Head of caudate nucleus (tissue), 42 donors: ENCODE results near the gene KCTD16.
A peak's percentile ranks its signal among the peaks of the same experiment; 100 is the strongest.

Experiments used
- DNase-seq, 42 donors: peaks; one replicate each; pipeline versions ENCODE4 v3.0.0 to v3.0.0-alpha.2; 2020 to 2021; ENCODE audit warnings: mixed read lengths in 7 of 42
- intact Hi-C: fragments of 100-400 bp; cut with DNase I; formaldehyde crosslinking; loops from one replicate; pipeline ENCODE4 v1.15.0; 2022

The KCTD16 gene

DNA sequence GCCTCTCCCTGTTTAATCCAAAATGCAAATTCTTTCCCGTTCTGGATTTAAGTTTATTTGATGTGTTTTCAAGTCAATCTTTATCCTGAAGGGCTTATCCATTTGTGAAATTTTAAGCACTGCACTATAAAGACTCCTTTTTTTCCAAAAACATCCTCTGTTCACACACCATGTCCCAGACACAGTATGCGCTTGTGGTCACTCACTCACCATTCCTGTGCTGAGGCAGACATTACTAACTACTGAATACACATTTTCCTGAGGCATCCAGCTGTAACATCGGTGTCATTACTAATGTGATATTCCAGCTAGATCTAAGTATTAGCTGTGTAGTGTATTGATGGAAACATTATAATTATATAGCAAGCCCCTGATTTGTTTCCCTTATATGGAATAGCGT lies 298.4 kb downstream of the KCTD16 start:
- intact Hi-C loops, result no loop called here
- no peak for DNase-seq

DNA sequence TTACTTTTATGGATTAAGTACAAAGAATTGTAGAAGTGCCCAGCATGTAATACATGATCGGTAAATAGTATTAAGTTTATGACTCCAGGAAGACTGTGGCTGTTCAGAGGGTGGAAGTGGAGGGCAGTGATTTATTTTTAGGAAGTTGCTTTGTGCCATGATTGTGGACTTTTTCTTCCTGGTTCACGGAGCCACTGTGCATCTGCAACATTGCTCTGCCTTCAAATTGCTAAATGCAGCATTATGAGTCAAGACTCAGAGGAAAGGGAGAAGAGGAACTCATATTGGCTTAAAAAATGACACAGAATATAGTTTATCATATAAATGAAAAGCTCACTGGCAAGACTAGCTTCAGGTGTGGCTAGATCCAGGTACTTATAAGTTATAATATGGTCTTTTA lies 301.5 kb downstream of the KCTD16 start:
- intact Hi-C loops, result no loop called here
- no peak for DNase-seq

GRCh38 chr5:144473650-144474049 lies 303.0 kb downstream of the KCTD16 start:
- DNase-seq, result no peak
- intact Hi-C loops, result no loop called here

DNA sequence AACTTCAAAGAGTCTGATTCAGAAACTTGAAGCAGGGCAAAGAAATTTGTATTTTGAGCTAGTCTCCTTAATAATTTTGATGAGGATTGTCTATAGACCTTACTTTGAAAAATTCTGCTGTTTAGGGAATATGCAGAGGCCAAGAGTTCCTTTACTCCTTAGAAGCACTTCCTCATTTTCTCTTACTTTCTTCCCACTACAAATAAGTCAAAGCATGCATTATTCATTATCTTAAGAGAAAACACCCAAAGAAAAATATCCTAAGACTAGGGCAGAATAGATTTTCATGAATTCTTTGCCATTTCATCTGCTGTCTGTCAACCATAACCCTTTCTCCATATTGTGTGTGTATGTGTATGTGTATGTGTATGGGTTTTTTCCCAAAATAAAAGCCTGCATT lies 307.9 kb downstream of the KCTD16 start:
- no peak for DNase-seq
- intact Hi-C loops, result no loop called here

DNA sequence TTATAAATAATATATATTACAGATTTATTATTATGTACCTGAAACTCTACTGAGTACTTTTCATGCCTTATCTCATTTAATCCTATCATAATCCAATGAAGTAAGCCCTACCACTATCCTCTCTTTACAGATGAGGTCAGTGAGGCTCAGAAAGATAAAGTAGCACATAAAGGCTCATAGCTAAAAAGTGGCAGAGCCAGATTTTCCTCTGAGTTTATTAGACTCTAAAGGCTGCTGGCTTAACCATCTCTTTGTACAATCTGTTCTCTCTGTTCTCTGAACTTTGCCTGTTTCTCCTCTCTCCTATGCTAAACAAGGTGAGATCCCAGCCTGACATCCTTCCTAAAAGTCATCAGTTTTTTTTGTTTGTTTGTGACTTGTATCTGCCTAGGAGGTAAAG lies 311.2 kb downstream of the KCTD16 start:
- no peak for DNase-seq
- intact Hi-C loops, result no loop called here

DNA sequence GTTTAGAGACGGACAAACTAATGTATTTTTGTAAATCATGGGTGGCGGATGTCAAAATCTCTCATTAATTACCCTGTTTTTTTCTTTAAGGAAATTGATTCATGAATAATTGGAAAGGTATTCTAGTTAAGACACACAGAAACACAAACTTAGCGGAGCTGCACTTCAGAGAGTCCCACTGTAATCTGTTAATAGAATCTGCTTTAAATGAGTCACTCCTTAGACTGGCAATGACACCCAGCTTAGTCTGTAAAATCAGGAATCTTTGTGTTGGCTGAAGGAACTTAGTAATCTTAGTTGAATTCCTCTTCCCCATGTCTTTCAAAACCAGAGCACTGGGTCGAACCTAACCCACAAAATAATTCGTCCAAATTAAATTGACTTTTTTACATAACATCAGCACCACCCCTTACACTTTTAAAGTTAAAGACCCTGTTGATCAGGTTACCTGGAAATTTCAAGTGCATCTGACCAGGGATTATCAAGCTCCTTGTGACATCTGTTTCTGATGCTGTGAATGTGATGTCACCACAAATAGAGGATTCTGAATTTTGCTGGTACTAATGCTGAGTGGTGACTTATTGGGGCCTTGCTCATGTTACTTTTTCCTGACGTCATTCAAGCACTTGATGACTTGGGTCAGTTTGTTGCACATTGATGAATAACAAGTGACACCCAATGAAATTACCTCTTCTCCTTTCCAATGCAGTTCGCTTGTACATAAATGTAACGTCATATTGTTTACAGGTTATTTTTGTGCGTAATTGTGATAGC lies 313.6 kb downstream of the KCTD16 start:
- peak in 1 of 42 donors; percentile 16 for DNase-seq
- intact Hi-C loops, result no loop called here

GRCh38 chr5:144485540-144485939 lies 314.9 kb downstream of the KCTD16 start:
- intact Hi-C loops, result no loop called here
- DNase-seq, result no peak

DNA sequence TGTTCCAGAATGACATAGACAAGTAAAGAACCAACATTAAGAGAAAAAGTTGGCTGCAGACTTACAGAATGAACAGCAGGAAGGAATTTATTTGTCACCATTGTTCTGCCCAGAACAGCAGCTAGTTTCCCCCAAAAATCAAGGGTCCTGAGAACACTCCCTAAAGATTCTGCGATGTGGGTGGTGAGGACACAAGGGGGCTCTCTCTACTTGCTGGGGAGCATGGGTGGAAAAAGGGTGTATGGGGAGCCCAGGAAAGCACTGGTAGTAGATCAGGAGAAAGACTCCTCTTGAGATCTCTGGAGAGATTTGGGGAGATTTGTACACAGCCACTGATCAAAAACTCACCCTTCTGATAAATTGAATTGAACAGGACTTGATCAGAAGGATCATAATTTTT lies 316.5 kb downstream of the KCTD16 start:
- intact Hi-C loops, result no loop called here

DNA sequence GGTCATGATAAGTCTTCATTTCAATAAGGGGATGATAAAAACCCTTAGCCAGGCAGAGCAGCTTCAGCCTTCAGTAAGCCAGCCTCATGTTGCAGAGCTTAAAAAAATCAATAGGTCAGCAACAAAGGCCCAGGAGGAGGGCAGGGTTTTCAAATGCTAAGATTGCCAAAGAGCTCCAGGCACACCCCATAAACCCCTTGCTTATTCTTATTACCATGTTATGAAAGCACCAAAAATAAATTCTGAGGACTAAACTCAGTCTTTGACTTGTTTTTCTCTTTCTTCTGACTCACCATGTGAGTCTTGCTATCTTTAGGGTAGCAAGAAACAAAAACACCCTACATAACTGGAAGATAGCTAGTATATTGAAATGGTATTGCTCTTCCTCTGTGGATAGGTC lies 317.1 kb downstream of the KCTD16 start:
- no peak for DNase-seq
- intact Hi-C loops, result no loop called here

More for the DNA sequence above, 316.5 kb downstream of the KCTD16 start:
- no peak for DNase-seq

- no peak for DNase-seq
- intact Hi-C loops, result no loop called here
These were observed 332.4 kb downstream of the KCTD16 start for GRCh38 chr5:144503123-144503522.

- DNase-seq, result no peak
- intact Hi-C loops, result no loop called here
These were observed 334.4 kb downstream of the KCTD16 start for GRCh38 chr5:144504929-144505577.

- DNase-seq, result peak in 1 of 42 donors; percentile 17
- intact Hi-C loops, result no loop called here
These were observed 340.3 kb downstream of the KCTD16 start for GRCh38 chr5:144510845-144511579.

GRCh38 chr5:144511580-144512072 lies 341.0 kb downstream of the KCTD16 start:
- DNase-seq, result no peak
- intact Hi-C loops, result no loop called here

DNA sequence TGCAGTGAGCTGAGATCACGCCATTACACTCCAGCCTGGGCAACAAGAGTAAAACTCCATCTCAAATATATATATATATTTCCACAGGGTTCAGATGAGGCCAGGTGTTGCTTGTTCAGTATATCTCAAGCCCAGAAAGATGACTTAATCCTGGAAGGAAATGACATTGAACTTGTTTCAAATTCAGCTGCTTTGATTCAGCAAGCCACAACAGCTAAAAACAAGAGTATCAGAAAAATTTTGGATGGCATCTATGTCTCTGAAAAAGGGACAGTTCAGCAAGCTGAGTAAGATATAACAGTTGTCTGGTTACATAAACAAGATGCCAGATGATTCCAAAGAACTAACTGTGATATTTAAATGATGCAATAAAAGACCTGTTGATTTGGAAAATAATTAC lies 352.0 kb downstream of the KCTD16 start:
- intact Hi-C loops, result no loop called here
- no peak for DNase-seq

DNA sequence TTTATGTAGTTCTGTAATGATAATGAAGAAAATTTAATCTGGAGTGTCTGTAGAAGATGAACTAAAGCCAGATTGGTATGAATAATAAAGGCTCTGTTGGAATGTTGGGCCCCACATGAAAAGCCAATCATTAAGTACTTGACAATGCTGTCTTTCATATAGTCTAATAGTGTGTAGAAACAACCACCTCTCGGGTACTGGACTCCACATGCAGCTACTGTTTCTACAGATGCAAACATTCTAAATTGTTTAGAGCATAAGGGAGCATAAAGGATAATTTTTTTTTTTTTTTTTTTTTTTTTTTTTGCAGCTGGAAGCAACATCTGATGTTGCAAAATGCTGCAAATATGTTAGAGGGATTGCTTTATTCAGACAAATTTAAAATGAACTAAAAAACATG lies 354.3 kb downstream of the KCTD16 start:
- no peak for DNase-seq

DNA sequence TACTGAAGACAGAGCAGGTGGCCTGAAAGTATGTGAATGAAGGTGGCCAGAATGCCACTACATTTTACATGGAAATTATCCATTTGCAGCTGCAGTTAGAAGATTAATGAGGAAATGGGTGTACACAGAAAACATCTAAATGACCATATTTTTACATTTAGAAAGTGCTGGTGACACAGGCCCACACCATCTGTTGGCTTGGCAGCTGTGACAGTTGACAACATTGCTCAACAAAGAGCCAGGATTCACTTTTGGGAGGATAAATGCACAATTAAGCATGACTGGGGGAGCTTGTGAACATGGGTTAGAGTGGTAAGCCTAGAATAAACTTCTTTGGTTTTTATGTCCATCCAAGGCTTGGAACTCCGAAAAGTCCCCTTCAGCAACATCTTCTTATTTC lies 360.5 kb downstream of the KCTD16 start:
- intact Hi-C loops, result no loop called here
- no peak for DNase-seq

More for the DNA sequence above, 354.3 kb downstream of the KCTD16 start:
- intact Hi-C loops, result no loop called here
